NCI-H128 (cell line): ENCODE results near the gene ZNF219.

Source experiments
- DNase-seq: peaks from one replicate; lab custom pipeline; 2025; ENCODE audit not compliant: unreplicated experiment; lab: John Stamatoyannopoulos, UW

The ZNF219 gene

DNA sequence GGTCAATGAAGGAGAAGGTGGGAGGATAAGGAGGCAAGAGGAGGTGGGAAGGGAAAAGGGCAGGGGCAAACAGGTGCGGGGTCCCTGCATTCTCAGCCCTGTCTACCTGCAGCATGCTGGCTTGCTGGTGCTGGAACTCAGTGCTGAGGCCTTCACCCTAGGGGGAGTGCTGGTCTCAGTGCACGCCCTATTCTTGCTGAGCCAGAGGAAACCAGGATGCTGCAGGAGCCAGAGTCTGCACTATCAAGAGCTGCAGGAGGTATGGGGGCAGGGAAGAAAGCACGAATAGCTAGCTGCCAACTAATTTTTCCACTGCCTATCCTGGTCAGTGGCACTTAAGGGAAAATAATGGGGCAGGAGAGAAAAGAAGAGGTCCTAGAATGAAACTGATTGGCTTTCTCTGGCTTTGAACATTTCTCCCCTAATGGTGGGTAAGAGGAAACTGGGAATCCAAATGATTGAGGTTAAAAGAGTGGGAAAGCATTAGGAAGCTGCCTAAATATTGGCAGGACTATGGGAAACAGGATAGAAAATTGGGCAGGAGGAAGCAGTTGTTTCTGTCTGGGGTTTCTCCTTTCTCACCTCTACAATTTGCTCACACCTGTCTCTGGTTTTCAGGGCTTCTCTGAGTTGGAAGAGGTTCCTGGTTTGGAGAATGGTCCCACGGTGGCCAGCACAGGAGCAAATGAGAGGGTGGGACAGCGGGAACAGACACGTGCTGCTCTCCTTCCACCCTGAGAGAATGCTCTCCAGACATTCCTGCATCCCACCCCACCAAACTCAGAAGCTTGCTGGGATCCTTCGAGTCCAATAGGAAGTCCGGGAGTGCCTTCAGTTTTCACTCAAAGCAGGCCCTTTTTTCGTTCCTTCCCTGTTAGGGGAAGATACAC is 4.3 kb upstream of the ZNF219 start:
- no peak for DNase-seq

DNA sequence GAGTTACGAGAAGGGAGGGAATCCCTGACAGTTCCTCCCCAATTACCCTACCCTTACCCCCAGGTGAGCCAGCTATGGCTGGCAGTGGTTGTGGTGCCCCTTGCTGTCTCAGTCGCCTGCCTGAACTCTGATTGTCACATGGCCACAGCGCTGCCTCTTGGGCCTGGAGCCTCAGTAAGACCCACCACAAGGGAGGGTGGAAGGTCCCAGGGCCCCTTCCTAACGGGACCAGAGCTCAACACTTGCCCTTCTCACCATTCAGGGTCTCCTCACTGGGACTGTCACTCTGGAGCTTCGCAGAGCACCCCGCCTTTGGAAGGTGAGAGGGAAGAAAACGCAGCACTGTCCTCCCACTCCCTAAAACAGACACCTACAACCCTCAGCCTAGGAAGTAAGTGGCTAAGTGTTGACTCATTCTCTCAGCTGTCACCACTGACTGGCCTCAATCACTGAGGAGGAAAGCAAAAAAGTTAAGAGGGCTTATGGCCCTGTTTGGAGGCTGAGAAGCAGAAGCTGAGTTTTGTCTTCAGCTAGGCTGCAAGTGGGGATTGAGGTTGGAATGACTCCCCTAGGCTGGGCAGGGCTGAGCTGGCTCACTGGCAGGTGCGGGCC is 3.5 kb upstream of the ZNF219 start:
- no peak for DNase-seq

DNA sequence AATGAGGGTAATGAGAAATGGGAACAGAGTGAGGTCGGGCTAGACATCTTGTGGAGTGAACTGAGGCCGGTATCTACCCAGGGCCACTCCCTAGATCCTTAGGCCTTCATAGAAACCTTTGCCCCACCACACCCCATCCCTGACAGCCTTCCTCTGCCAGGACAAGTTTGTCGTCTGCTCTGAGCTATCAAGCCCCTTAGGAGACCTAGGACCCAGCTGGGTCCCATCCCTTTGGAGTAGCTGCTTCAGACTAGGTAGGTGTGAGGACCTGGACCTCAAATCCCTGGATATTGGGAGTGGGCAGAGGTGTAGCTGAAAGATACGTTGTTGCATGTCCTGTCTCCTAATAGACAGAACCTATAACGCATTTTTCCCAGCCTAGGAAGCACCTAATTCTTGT is 2.5 kb upstream of the ZNF219 start, which contains the start of gene TMEM253:
TMEM253 (plus strand) TSS at position 136 of the 400 bp plus-strand sequence. CDS start 278 bp downstream, outside the sequence.
- DNase-seq, result no peak

DNA sequence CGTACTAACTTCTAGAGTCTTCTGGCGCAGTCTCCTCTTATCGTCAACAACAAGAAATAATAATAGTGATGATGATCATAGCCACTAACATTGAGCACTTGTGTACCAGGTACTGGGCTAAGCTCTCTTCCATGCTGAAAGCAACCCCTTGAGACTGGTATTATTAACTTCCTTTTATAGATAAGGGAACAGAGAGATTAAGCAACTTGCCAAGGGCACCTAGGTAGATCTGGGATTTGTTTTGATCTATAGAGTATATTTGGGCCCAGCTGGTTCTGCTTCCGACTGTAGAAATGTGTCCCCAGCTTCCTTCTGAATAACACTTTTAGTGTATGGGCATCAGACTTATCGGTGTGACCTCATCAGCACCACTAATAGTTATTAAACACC is 1.1 kb upstream of the ZNF219 start:
- no peak for DNase-seq

DNA sequence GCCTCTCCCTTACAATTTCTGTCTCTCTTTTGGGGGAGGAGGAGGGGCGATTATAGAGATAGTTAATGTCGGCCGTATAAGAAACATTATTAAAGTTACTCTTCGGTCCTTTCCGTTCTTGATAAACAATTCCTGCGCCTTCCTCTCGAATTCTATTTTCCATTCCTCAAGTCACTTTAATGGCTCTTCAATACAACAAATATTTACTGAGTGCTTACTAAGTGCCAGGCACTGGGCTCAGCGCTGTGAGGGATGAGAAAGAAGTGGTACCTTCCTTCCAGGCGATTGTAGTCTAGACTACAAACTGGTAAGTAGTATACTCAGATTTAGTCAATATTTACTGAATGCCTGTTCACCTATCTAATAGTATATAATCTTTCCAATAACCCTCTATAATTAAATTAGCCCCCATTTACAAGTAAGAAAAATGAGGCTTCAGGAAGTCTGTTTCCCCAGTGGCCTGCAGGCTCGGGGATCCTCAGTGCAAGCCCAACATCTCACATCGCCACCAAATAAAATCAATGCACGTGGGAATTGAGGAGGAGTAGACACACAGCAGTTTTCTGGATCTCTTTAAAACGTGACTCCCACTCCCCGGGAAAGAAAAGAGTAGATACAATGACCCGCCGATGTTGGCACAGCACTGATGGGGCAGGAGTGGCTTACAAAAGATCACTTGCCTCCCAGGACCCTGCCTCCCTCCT is 589 bp upstream of the ZNF219 start:
- no peak for DNase-seq

DNA sequence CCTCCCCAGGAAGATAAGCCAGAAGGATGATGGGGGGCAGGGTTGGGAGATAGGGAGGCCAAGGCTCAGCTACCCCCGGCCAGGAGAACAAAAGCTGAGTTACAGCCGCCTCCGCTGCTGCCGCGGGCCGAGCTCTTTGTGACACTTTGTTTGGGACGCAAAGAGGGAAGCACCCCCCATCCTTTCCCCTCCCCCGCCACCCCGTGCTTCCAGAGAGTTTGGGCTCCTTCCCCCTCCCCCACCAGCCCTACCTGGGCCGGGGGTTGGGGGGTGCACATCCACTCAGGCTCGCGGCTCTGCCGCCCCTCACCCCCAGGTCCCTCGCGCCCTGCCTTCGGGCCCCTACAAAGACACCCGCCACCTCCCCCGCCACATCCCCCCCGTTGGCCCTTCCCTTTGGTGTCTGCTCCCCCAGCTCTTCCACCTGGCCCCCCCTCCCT is 799 bp downstream of the ZNF219 start:
- DNase-seq, result no peak

DNA sequence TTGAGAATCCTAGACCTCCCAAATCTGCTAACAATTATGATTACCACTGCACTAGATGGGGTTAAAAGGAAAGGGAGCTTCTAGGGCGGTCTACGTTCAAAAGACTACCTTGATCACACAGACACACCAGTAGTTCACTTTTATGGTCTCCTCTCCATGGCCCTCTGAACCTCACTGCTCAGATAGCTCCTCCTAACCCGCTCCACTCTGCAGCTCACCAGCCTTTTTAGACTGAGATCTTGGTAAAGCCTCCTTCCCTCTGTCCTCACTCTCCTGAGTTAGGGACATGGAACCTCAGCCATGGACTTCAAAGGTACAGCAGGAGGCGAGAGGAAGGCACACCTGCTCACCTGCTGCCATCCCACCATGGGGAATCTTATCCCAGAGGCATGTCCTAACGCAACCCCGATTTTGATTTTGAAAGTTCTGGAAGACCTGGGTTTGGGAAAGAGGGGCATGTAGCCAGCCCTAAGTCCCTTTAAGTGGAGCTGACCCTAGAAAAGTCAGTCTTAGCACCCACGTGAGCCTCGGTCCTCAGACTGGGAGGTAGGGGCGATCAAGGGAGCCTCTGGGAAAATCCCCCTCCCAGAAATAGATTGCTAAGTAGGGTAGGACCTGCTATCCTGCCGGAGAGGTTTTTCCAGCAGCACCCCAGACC is 1.3 kb downstream of the ZNF219 start:
- no peak for DNase-seq

DNA sequence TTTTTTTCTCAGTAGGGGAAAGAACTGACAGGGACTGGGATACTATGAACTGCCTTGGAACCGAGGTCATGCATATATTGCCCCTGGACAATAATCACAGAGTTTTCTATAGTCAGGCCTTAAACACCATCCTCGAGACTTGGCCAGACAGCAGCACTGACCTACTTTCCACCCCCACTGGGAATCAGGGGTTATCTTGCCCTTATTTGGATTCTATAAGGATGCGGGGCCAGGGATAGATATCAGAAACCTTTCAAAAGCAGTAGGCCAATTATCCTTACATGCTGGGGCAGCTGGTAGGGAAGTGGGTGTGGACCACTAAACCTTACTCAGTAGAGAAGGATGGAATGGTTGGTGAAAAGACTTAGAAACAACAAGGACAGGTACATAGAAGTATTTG is 2.0 kb downstream of the ZNF219 start:
- no peak for DNase-seq

DNA sequence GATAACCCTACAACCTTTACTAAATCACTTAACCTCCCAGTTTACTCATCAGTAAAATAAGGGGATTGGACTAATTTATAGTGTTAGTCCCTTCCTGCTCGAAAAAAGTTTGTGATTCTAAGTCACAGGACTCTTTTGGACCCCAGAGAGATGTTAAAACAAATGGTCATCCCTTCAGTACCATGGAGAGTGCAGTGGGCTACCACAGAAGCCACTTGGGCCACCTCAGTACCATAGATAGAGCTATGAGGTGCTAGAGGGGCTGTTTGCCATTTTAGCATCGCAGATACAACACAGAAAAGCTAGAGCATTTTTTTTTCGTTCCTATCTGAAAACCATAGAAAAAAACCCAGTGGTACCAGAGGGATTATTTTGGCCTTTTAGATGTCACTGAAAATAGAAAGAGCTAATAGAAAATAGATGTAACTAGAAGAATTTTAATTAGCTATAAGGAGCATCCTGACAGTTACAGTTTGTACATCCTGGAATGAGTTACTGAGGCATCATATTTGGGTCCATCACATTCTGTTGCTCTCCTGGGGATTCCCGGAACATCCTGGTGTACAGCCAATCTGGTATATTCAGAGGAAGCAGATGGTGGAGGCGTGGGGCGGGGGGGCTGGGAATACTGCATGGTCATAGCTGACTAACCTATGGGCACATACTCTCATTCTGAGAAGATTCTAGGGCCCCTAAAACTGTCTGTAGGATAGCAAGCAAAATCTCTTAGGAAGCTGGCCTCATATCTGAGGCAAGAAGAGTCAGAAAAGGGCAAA is 2.8 kb downstream of the ZNF219 start:
- no peak for DNase-seq

DNA sequence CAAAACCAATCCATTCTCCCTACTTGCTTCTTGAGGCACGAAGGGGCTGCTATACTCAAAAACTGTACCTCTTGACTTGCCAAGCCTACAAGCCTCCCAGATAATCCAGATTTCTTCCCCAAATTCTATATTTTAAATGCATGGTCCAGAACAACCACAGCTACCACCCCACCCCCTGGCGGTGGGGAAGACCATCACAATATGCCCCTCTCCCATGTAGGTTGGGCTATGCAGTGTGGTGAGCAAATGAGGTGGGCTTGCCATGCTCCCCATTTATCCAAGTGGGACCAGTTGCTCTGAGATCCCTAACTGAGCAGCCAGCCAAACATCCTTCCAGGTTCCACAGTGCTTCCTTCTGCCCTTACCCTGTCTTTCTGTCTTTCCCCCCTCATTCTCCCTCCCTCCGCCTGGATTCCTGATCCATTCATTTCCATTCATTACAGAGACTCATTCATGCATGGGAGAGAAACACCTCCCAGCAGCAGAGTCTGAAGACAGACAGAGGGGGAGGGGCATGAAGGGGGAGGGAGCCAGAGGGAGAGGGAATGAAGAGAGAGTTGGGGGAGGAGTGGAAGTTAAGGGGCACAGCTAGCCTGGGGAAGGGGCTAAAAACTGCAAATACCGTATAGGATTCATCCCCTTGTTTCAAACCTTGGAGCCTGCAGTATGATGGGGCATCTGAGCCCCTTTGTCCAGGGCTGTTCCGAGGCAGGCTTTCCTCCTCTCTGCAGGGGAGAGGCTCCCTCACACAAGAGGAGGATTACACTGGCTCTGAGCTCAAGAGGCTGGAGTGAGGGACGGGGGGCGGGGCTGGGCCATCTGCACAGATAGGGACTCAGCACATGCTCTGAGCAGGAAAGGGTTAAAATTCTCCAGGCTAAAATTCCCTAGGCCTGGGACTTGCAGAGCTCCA is 4.4 kb downstream of the ZNF219 start:
- peak; percentile 43 for DNase-seq

DNA sequence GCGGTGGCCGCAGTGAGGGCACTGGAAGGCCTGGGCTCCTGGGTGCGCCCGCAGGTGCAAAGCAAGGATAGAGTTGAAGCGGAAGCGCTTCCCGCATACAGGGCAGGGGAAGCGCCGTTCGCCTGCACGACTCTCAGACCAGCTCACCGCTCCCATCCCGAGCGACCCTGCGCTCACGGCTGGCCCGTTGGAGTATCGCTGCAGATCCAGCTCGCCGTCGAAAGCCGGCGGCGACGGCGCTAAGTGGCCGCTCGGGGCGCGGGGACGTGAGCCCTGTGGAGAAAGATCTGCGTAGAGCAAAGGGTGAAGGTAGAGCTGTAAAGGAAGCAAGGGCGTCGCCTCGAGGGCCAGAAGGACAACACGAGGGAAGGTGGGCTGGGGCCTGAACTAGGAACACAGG is 5.4 kb downstream of the ZNF219 start:
- no peak for DNase-seq

DNA sequence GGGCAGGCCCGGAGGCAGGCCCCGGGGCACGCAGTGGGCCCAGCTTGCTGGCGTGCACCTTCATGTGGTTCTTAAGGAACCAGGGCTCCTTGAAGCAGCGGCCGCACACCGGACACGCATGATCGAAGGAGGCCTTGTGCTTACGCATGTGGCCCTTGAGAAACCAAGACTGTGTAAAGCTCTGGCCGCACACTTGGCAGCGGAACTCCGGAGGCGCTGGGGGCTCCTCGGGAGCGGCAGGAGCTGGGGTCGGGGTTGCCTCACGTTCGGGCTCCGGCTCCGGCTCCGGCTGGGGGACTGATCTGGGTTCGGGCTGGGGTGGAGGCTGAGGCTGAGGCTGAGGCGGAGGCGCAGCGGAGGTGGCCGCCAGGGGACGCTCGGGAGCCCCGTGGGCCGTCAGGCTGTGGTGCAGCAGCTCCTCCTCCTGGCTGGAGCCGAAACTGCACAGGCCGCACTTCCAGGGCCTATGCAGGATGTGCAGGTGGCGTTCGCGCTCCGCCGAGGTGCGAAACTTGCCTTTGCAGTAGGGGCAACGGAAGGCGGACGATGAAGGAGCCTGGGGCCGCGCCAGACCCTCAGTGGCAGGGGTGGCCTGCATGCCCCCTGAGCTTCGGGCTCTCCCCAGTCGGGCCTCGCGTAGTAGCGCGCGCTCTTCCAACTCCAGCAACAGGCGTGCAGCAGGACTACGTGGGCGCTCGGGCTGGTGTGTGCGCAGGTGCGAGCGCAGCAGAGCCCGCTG is 6.0 kb downstream of the ZNF219 start:
- DNase-seq, result no peak

DNA sequence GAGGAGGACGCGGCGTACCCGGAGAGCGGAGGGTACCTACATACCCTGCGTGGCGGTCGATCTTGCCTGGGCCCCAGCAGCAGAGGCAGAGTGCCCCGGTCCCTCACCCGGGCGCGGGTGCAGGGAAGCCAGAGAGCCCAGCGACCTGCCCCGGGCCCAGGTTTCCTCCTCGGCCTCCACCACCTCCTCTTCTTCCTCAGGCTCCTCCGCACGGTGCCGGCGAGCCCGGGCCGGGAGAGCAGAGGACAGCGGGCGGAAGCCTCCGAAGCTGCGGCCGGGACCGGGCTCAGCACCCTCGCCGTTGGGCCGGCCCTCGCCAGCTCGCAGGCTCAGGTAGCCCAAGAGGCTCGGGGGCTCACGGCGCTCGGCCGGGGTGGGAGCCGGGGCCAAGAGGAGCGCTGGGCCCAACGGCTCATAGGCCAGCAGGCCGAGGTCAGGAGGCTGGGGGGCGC is 6.6 kb downstream of the ZNF219 start:
- DNase-seq, result no peak

DNA sequence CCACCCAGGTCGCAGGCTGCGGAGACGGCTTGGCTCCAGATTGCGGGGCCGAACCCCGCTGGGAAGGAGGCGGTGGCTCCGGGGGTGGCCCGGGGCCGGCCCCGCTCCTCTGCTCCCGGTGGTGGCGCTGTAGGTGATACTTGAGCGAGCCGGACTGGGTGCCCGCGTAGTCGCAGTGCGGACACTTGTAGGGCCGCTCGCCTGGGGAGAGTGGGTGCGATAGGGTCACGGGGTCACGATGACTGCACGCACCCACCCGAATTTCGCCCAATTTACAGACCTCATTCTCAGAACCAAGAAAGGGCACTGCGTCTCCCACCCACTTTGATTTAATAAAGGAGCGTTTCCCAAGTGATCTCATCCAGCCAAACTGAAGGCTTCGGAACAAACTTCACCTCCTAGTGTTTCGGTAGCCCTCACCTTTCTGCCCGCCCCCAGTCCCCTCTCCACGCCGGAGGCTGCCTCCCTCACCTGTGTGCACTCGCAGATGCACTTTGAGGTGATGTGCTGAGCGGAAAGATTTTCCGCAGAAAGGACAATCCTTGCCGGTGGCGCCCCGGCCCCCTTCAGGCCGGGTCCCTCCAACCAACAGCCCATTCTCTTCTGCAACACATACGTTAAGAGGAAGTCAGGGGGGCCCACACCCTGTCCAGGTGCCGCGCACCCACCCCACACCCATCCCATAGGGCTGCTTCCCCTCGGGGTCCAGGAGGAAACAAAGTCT is 7.4 kb downstream of the ZNF219 start:
- no peak for DNase-seq

DNA sequence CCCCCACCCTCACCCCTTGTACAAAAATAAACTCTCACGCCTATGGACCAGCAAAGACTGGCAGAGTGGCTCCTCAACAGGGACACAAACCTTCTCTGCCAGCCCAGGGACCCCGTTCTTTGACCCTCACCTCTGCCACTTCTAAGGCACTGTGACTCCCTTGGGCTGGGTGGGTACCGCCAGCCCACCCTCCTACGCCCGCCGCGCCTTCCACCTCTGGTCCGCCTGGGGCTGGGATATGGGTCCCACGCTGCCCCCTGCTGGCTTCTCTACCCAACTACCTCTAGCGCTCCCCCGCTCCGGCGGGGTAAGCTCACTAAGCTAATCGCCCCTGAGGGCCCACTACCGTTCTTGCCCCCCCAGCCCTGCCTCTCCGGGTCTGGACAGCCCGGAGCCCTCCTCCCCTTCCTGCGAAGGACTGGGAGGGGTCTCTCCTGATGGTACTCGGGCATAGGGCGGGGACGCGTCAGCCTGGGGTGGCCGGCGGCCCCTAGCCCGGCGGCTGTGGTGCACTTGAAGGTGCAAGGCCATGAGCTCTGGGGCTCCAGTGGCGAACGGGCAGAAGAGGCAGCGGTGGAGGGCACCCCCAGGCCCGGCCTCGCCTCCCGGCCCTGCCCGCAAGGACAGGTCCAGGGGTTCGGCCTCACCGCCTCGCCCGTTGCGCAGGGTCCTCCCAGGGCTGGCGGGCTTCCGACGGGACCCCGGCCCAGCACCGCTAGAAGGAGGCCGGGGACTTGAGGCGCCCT is 8.1 kb downstream of the ZNF219 start:
- DNase-seq, result no peak

DNA sequence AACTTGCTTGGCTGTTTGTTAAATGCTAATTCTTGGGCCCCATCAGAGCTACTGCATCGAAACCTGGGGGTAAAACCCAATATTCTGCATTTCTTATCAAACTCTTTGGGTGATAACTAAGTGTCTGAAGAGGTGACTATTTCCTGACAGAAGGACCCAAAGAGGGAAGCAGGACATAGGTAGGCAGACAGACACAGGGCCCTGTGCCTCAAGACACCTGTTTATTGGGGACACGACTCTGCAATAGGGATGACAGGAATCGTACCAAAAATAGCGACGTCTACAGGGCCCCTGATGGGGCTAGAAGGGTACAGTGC is 8.6 kb downstream of the ZNF219 start:
- DNase-seq, result no peak

DNA sequence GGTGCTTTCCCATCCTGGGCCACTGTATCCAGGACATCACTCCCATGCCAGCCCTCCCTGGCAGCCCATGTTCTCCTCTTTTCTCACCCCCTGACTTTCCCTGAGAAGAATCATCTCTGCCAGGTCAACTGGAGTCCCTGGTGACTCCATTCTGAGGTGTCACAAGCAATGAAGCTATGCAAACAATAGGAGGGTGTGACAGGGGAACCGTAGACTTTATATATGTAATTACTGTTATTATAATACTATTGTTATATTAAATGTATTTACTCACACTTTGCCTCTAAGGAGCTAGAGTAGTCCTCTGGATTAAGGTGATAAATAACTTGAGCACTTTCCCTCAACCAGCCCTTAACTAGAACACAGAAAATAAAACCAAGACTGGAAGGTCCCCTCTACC is 9.2 kb downstream of the ZNF219 start:
- no peak for DNase-seq

DNA sequence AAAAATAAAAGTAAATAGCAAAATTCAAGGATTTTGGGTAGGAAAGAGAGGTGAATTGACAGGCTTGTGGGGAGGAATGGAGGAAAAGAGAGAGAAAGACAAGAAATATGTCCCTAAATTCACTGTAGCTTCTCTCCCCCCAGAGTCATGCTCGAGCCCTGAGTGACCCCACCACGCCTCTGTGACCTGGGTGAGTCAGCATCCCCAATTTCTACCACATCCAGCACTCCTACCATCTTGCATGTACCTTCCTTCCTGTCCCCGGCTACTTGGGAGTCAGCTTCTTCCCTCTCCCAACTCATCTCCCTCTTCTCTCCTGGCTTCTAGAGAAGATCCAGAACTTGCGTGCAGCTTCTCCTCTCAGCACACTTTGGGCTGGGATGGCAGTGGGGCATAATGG is 9.8 kb downstream of the ZNF219 start:
- no peak for DNase-seq
